22Rv1 (cell line): ENCODE results near the gene H6PD.

Source experiments
- H3K27ac ChIP-seq: fragments of 450-650 bp; 2 replicates; pipeline ENCODE4 v1.5.1; 2017
- ZFX ChIP-seq: fragments of 450-650 bp; IDR thresholded peaks from 2 replicates; pipeline ENCODE4 v1.6.1; 2017; ENCODE audit warnings: antibody characterized with exemption, borderline replicate concordance
- TF ChIP-seq, protein P1 (sequence below): fragments of 450-650 bp; IDR thresholded peaks from 2 replicates; pipeline ENCODE4 v1.5.1; 2017; ENCODE audit warnings: mild to moderate bottlenecking

The H6PD gene

DNA sequence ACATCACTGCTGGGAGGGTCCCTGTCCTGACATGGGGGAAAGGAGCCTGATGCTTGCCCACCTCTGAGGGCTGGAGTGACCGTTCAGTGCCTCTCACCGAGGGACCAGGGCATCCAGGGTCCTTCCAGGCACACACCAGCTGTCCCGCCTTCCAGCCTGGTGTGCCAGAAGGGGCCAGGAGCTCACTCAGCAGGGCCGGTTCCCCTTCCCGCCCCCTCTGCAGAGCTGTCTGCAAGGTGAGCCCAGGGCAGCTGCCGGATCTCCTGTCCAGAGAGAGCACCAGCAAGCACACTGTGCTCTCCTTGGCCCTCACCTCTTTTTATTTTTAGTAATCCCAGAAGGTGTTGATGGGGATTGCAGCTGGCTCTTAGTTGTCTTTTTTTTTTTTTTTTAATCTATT lies 16.9 kb downstream of the H6PD start:
- no peak overlapping the region for H3K27ac ChIP-seq

DNA sequence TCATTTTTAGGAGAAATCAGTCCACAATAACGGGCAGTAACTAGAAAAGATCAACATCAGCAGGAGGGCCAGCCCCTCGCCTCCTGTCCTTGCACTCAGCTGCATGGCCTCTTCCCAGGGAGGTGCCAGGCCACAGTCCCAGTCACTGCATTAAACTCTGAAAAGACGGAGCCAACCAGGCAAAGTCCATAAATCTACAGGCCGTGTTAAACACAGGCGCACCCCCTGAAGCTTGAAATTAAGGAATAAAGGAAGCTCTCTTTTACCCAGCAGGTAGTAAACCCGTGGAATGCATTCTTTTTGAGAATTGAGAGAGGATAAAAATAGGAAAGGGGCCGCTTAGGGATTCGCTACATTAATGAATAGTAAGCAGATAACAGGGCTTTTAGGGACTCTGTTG lies 18.4 kb downstream of the H6PD start:
- H3K27ac ChIP-seq: no peak overlapping the region
- TF ChIP-seq ZFX: no peak
- TF ChIP-seq, protein P1, sequence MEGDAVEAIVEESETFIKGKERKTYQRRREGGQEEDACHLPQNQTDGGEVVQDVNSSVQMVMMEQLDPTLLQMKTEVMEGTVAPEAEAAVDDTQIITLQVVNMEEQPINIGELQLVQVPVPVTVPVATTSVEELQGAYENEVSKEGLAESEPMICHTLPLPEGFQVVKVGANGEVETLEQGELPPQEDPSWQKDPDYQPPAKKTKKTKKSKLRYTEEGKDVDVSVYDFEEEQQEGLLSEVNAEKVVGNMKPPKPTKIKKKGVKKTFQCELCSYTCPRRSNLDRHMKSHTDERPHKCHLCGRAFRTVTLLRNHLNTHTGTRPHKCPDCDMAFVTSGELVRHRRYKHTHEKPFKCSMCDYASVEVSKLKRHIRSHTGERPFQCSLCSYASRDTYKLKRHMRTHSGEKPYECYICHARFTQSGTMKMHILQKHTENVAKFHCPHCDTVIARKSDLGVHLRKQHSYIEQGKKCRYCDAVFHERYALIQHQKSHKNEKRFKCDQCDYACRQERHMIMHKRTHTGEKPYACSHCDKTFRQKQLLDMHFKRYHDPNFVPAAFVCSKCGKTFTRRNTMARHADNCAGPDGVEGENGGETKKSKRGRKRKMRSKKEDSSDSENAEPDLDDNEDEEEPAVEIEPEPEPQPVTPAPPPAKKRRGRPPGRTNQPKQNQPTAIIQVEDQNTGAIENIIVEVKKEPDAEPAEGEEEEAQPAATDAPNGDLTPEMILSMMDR: no peak

More for the DNA sequence above, 16.9 kb downstream of the H6PD start:
- no peak for TF ChIP-seq ZFX
- TF ChIP-seq, protein P1: no peak

DNA sequence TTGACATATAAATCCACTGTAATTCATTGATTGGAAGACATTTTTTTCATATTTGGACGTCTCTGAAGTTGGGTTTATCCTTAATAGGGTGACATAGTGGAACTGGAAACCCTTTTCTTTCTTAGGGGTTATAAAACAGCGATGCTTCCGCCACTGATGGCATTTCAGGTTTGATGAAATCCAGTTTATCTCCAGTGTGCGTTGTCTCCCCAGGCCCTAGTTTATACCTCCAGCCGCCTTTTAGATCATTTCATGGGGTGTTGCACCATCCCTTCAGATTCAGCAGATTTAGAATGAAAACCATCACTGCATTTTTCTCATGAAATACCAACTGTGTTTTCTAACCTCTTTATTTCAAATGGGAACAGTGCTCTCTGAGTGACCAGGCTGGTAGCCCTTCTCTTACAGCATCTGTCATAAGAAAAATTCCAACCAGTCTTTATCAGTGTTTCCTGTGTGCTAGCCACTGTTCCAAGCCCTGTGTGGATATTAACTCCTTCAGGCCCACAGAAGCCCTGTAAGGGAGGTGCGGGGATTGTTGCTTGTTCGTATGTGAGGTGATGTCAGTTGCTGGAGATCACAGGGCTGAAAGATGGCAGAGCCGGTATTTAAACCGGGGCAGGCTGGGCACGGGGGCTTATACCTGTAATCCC lies 19.0 kb downstream of the H6PD start:
- no peak for TF ChIP-seq ZFX
- TF ChIP-seq, protein P1: no peak
- no peak overlapping the region for H3K27ac ChIP-seq

DNA sequence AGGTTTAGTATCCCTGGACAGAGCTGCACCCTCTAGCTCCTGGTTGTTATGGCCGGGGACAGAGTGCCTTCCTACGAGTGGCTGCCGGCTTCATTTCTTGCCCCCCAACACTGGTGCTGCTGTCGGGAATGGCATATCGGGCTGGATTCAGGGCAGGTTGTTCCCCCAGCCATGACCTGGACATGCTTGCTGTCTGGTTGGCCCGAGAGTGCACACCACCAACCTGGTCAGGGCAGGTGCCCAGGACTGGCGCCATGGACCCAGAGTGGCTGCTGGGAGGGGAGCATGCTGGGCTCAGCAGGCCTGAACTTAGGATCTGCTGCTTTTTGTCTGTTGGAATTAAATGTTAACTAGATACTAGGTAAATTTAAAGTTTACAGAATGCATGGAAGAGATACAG lies 21.8 kb downstream of the H6PD start:
- TF ChIP-seq, protein P1: no peak
- TF ChIP-seq ZFX: no peak

DNA sequence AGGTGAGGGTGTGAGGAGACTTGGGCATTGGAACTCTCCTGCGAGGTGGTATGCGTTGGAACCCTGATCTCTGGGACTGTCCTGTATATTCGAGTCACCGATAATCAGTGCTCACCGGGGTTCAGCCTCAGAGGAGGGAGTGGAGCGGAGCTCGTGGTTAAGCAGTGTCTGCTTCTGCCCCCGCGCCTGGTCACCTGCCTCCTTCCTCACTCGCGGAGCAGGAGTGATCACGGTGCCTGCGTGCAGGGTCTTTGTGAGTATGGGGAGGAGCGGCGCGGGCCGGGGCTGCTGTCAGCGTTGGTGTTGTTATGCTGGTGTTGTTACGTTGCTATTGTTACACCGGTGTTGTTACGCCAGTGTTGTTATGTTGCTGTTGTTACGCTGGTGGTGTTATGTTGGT lies 23.3 kb downstream of the H6PD start:
- TF ChIP-seq ZFX: no peak
- TF ChIP-seq, protein P1: no peak
- no peak overlapping the region for H3K27ac ChIP-seq

More for the DNA sequence above, 21.8 kb downstream of the H6PD start:
- no peak overlapping the region for H3K27ac ChIP-seq

DNA sequence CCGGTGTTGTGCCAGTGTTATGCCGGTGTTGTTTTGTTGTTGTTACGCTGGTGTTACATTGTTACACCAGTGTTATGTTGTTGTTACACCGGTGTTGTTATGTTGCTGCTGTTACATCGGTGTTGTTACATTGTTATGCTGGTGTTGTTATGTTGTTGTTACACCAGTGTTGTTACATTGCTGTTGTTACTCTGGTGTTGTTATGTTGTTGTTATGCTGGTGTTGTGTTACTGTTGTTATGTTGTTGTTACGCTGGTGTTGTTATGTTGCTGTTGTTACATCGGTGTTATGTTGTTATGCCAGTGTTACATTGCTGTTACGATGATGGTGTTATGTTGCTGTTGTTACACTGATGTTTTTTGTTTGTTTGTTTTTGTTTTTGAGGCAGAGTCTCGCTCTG lies 24.1 kb downstream of the H6PD start:
- TF ChIP-seq, protein P1: no peak
- no peak for TF ChIP-seq ZFX
- no peak overlapping the region for H3K27ac ChIP-seq

DNA sequence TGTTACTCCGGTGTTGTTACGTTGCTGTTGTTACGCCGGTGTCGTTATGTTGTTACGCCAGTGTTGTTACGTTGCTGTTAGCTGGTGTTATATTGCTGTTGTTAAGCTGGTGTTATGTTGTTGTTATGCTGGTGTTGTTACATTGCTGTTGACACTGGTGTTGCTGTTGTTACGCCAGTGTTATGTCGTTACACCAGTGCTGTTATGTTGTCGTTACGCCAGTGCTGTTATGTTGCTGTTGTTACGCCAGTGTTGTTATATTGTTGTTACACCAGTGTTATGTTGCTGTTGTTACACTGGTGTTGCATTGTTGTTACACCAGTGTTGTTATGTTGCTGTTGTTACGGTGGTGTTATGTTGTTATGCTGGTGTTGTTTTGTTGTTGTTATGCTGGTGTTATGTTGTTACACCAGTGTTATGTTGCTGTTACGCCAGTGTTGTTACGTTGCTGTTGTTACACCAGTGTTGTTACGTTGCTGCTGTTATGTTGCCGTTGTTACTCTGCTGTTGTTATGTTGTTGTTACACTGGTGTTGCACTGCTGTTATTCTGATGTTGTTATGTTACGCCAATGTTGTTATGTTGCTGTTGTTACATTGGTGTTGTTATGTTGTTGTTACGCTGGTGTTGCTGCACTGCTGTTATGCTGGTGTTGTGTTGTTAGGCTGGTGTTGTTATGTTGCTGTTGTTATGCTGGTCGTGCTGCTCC lies 25.6 kb downstream of the H6PD start:
- no peak overlapping the region for H3K27ac ChIP-seq

More for the DNA sequence above, 25.6 kb downstream of the H6PD start:
- TF ChIP-seq, protein P1: no peak
- TF ChIP-seq ZFX: no peak
